Mucosa of stomach (tissue), 1 donor: ENCODE results near the gene ABTB2.
A peak's percentile ranks its signal among the peaks of the same experiment; 100 is the strongest.
"Not testable (repeated sequence)": the region's sequence is repeated elsewhere in the genome, so short reads cannot be mapped to it uniquely, and the experiment has no call there.

Experiments
- H3K27me3 ChIP-seq: one replicate; pipeline ENCODE4 v1.7.0; 2013; ENCODE audit warnings: mild to moderate bottlenecking, low read length; ENCODE audit not compliant: control insufficient read depth, insufficient read depth
- H3K36me3 ChIP-seq: one replicate; pipeline ENCODE4 v1.7.0; 2013; ENCODE audit warnings: low read length; ENCODE audit not compliant: control insufficient read depth, insufficient read depth
- H3K4me1 ChIP-seq: one replicate; pipeline ENCODE4 v1.7.0; 2013; ENCODE audit warnings: mild to moderate bottlenecking, low read length; ENCODE audit not compliant: control insufficient read depth, insufficient read depth
- H3K4me3 ChIP-seq: one replicate; pipeline ENCODE4 v1.7.0; 2013; ENCODE audit warnings: low read length
- H3K9ac ChIP-seq: one replicate; pipeline ENCODE4 v1.7.0; 2013; ENCODE audit warnings: mild to moderate bottlenecking, low read length, moderate library complexity
- H3K9me3 ChIP-seq: one replicate; pipeline ENCODE4 v1.7.0; 2013; ENCODE audit warnings: mild to moderate bottlenecking, low read length, moderate library complexity; ENCODE audit not compliant: control insufficient read depth
- donor health status: Pancreatic carcinoma.

ABTB2 gene

DNA sequence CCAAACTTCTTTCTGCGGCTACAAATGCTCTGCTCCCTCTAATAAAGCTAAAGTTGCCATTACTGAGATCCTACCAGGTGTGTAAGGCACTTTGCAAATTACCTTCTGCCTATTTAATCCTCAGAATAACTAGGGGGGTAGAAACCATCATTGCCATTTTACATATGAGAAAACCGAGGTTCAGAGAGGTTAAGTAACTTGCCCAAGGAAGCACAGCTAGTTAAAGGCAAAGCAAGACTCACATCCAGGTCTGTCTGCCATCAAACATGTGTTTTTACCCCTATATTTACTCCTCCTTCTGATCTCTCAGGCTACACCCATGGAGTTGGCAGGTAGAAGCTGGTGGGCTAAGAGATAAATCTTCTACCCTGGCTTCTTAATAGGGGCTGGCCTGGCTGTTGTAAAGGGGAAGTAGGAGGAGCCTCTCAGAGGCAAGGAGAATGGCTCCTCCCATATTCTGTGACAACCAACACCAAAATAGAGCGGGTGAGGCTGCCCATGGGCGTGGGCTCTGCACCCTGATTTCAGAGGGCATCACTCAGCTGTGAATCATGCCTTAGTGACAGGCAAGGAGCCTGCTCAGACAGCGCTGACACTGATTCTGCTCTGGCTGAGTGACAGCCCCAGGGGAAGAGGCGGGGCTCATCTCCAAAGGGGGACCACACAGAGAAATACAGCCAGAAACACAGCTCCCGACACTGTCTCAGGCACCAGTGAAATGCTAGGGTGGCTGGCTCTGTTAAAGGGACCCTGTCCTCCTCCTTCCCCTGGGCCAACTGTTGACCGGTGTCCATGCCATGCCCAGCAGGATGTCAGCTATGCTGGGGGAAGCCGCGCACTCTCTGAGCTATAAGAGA, 106.8 kb downstream of the ABTB2 start:
- Histone ChIP-seq H3K4me1 (peaks cover 14% of the 10 kb centered on the region), H3K27me3 (no peaks in the 10 kb centered on the region), H3K36me3 (no peaks in the 10 kb centered on the region), H3K4me3 (no peak overlapping the region), H3K9me3 (no peaks in the 10 kb centered on the region), H3K9ac (no peak overlapping the region)

GRCh38 chr11:34250211-34250610, 107.6 kb downstream of the ABTB2 start:
- no peaks in the 10 kb centered on the region for H3K9me3 ChIP-seq
- no peaks in the 10 kb centered on the region for H3K36me3 ChIP-seq
- H3K9ac ChIP-seq, result no peak overlapping the region
- no peaks in the 10 kb centered on the region for H3K27me3 ChIP-seq
- H3K4me1 ChIP-seq, result peaks cover 14% of the 10 kb centered on the region
- H3K4me3 ChIP-seq, result no peak overlapping the region

DNA sequence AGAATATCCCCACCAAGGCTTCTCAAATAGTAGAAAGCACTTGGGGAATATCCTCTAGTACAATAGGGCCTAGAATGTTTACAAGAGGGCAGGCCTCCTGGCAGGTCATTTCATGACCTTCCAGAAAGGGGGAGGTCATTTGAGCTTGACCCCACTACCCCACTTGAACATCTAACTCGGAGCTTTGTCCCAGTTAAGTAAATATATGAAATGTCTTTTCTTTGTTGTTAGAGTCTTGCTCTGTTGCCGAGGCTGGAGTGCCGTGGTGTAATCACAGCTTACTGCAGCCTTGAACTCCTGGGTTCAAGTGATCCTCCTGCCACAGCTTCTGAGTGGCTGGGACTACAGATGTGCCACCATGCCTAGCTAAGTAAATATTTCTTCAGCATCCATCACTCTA, 108.4 kb downstream of the ABTB2 start:
- H3K4me1 ChIP-seq, result peaks cover 17% of the 10 kb centered on the region
- H3K9me3 ChIP-seq, result no peaks in the 10 kb centered on the region

GRCh38 chr11:34246511-34246910, 111.3 kb downstream of the ABTB2 start:
- H3K4me1 ChIP-seq, result peaks cover 43% of the 10 kb centered on the region
- H3K9ac ChIP-seq, H3K27me3 ChIP-seq, H3K9me3 ChIP-seq, H3K36me3 ChIP-seq, H3K4me3 ChIP-seq: not testable (repeated sequence)

More for the DNA sequence above, 108.4 kb downstream of the ABTB2 start:
- Histone ChIP-seq H3K27me3 (no peaks in the 10 kb centered on the region), H3K36me3 (no peaks in the 10 kb centered on the region), H3K9ac (no peak overlapping the region), H3K4me3 (no peak overlapping the region)

DNA sequence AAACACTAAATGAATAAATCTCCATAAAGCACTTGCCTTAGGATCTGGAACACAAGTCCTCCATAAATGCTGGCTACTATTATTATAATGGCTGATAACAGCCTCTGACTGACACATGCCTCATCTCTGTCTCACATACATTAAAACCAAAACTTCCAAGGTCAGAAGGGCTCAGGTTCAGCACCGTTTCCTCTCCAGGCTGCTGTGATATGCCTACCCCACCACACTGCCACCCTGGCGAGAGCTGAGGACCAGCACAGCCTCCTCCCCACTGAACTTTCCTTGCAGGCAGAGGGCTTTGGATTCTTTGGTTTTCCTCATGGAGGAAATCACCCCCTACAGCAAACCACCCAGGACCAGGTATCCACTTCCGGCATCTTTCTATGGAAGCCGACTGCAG, 112.8 kb downstream of the ABTB2 start:
- Histone ChIP-seq H3K9ac (no peak overlapping the region), H3K36me3 (no peaks in the 10 kb centered on the region), H3K4me3 (no peak overlapping the region), H3K27me3 (no peaks in the 10 kb centered on the region), H3K9me3 (no peaks in the 10 kb centered on the region), H3K4me1 (peaks cover 35% of the 10 kb centered on the region)

DNA sequence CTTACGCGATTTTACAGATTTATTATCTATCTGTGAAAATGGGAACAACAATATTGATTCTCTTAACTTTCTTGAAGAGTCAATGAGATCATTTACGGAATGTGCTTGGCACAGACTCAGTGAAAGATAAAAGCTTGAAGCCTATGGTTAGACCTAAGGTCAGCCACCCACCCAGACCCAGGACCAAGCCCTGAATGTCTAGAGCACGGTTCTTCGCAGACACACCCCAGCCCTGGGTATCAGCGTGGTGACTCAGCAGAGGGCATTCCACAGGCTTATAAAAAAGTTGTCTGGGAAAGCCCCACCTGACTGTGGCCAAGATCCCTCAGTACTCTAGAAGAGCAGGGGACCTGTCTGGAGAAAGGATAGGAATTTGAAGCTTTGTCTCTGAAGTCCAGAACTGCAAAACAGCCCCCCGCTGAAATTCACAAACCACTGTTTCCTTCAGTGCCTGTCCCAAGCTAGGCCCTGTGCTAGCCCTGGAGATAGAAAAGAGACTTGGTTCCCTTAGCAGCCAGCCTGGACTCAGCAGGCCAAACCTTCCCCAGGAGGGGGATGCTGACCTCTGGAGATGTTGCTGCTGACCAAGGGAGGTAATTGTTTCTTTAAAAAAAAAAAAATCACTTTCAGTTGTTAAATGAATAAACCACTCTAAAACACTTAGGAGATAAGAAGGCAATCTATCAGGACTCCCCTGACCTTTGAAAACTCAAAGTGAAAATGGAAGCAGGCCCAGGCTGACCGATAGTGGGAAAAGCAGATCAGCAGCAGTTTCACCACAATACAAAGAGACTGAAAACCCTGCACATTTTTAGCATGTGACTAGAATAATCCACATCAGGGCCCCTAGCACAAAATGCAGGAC, 114.0 kb downstream of the ABTB2 start:
- H3K4me1 ChIP-seq, result peaks cover 35% of the 10 kb centered on the region
- H3K9me3 ChIP-seq, result no peaks in the 10 kb centered on the region
- H3K9ac ChIP-seq, result peak overlapping the region; percentile 11
- no peaks in the 10 kb centered on the region for H3K27me3 ChIP-seq
- no peaks in the 10 kb centered on the region for H3K36me3 ChIP-seq
- no peak overlapping the region for H3K4me3 ChIP-seq

DNA sequence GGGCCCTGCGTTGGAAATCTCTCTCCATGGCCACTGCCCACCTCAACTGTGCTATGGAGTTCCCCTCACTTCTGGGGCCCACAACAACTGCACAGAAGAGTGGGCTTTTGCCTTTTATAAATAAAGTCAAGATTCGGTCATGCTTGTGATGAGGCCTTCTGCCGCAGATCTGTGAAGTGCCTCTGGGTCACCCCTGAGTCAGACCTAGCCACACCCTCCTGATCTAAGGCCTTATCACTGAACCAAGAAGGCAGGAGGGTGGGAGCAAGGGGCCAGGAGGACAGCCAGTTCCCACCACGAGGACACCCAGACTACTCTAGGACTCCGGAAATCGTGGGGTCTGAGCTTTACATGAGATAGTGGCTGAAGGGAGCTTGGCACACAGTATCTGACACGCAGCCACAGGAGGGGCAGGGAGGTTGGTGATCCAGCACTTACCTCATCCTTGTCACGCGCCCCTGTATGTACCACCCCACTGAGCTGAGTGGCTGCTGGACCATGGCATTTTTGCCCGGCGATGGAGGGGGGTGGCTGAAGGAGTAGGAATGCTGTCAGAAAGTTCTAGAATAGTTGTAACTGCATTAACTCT, 115.7 kb downstream of the ABTB2 start:
- Histone ChIP-seq H3K36me3 (no peaks in the 10 kb centered on the region), H3K4me3 (no peak overlapping the region), H3K9ac (no peak overlapping the region), H3K9me3 (no peaks in the 10 kb centered on the region), H3K4me1 (peaks cover 35% of the 10 kb centered on the region), H3K27me3 (no peaks in the 10 kb centered on the region)

GRCh38 chr11:34240150-34240494, 117.7 kb downstream of the ABTB2 start:
- no peak overlapping the region for H3K9ac ChIP-seq
- no peaks in the 10 kb centered on the region for H3K36me3 ChIP-seq
- H3K4me1 ChIP-seq, result peaks cover 39% of the 10 kb centered on the region
- no peaks in the 10 kb centered on the region for H3K9me3 ChIP-seq
- no peak overlapping the region for H3K4me3 ChIP-seq
- H3K27me3 ChIP-seq, result no peaks in the 10 kb centered on the region

DNA sequence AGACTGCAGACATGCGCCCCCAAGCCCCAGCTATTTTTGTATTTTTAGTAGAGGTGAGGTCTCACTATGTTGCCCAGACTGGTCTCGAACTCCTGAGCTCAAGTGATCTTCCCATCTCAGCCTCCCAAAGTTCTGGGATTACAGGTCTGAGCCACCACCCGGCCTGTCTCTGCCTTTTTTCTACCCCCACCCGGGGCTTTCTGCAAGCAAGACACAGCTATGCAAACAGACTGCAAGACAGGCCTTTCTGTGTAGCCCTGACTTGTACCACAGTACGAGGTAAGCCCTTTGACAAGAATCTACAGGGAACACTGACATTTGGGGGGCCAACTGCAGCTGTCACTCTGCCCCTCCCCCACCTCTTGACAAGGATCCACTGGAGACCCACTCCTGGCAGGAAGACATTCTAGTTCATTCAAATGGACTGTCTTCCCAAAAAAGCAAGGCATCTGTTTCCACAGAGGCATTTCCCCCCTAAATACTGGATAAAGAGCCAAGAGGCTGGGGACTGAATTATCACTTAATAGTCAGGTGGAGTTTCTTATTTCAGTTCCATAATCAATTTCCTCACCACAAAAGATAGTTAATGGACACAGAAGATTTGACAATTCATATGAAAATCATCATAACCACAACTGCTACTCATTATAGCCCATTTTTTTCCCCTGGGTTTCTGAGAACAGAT, 118.2 kb downstream of the ABTB2 start:
- Histone ChIP-seq H3K36me3 (no peaks in the 10 kb centered on the region), H3K27me3 (no peaks in the 10 kb centered on the region), H3K9ac (no peak overlapping the region), H3K4me3 (no peak overlapping the region), H3K4me1 (peaks cover 41% of the 10 kb centered on the region), H3K9me3 (no peaks in the 10 kb centered on the region)

DNA sequence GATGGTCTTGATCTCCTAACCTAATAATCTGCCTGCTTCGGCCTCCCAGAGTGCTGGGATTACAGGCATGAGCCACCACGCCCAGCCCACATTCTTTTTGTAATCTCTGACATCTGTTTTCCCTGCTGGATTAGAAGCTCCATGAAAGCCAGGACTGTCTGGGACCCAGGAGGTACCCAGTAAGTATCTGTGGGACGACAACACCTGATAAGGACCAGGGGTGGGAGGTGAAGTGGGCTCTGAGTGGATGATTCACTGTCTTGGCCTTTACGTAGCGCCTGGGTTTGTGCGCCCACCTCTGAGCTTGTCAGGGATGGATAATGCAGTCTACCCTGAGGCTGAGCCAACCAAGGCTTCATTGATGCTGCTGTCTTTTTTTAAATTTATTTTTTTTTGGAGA, 118.8 kb downstream of the ABTB2 start:
- H3K9ac ChIP-seq, result no peak overlapping the region
- H3K36me3 ChIP-seq, result no peaks in the 10 kb centered on the region
- peaks cover 41% of the 10 kb centered on the region for H3K4me1 ChIP-seq
- H3K4me3 ChIP-seq, result no peak overlapping the region
- H3K9me3 ChIP-seq, result no peaks in the 10 kb centered on the region
- no peaks in the 10 kb centered on the region for H3K27me3 ChIP-seq

GRCh38 chr11:34238533-34238932, 119.3 kb downstream of the ABTB2 start:
- Histone ChIP-seq H3K27me3 (no peaks in the 10 kb centered on the region), H3K4me3 (no peak overlapping the region), H3K36me3 (no peaks in the 10 kb centered on the region), H3K4me1 (peaks cover 40% of the 10 kb centered on the region), H3K9ac (no peak overlapping the region), H3K9me3 (no peaks in the 10 kb centered on the region)
